Anterior cingulate cortex (tissue), 58 donors: ENCODE data around the gene ETV3.

Experiments
- DNase-seq, 58 donors: peaks; one replicate each; lab custom pipeline; 2025; lab: John Stamatoyannopoulos, UW

ETV3 gene

GRCh38 chr1:157098519-157098918, 39.7 kb downstream of the ETV3 start:
- DNase-seq = no peak

- no peak for DNase-seq
Measured at GRCh38 chr1:157097692-157098091, 40.5 kb downstream of the ETV3 start.

- no peak for DNase-seq
Measured at GRCh38 chr1:157096881-157097280, 41.3 kb downstream of the ETV3 start.

- DNase-seq = no peak
Measured at GRCh38 chr1:157095551-157095950, 42.6 kb downstream of the ETV3 start.

- no peak for DNase-seq
Measured at GRCh38 chr1:157095091-157095490, 43.1 kb downstream of the ETV3 start.

- DNase-seq = peak in 26 of 58 donors; percentile 8 to 43 (median 20)
Measured at GRCh38 chr1:157092831-157093230, 45.4 kb downstream of the ETV3 start.

- DNase-seq = no peak
Measured at GRCh38 chr1:157091668-157092273, 46.4 kb downstream of the ETV3 start.

GRCh38 chr1:157091186-157091585, 47.0 kb downstream of the ETV3 start:
- no peak for DNase-seq

GRCh38 chr1:157090771-157091170, 47.4 kb downstream of the ETV3 start:
- no peak for DNase-seq

- peak in 55 of 58 donors; percentile 12 to 90 (median 57) for DNase-seq
Measured at GRCh38 chr1:157090196-157090647, 48.0 kb downstream of the ETV3 start.

GRCh38 chr1:157089789-157090188, 48.4 kb downstream of the ETV3 start:
- DNase-seq = no peak

GRCh38 chr1:157088607-157089006, 49.6 kb downstream of the ETV3 start:
- DNase-seq = no peak

- no peak for DNase-seq
Measured at GRCh38 chr1:157087030-157087429, 51.2 kb downstream of the ETV3 start.

GRCh38 chr1:157086299-157086698, 51.9 kb downstream of the ETV3 start:
- no peak for DNase-seq

GRCh38 chr1:157085421-157085820, 52.8 kb downstream of the ETV3 start:
- no peak for DNase-seq

- DNase-seq = no peak
Measured at GRCh38 chr1:157084720-157085119, 53.5 kb downstream of the ETV3 start.

GRCh38 chr1:157081707-157082106, 56.5 kb downstream of the ETV3 start:
- peak in 1 of 58 donors; percentile 3 for DNase-seq

GRCh38 chr1:157080714-157081113, 57.5 kb downstream of the ETV3 start:
- DNase-seq = no peak

GRCh38 chr1:157077394-157077793, 60.8 kb downstream of the ETV3 start:
- DNase-seq = no peak

GRCh38 chr1:157073944-157074685, 64.1 kb downstream of the ETV3 start:
- peak in 39 of 58 donors; percentile 3 to 62 (median 26) for DNase-seq
